ENCODE data around the gene ARR3.
A peak's percentile ranks its signal among the peaks of the same experiment; 100 is the strongest.
"Not testable (repeated sequence)": the region's sequence is repeated elsewhere in the genome, so short reads cannot be mapped to it uniquely, and the experiment has no call there.

The ARR3 gene

DNA sequence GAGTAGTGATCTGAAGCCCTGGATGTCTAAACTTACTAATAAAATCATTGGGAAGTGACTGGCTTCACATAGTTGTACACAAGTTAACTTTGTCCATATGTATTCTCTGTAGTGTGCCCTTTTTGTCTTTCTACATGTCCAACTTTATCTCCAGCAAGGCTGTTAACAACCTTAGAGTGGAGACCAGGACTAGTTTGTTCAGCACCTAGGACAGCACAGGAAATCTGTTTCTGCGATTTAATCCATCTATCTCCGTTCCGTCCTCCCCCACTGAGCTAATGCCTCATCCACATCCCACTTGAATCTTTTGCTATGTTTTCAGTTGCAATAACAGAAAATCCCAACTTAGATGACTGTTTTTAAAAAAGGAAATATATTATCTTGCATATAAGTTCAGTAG is 3.4 kb upstream of the ARR3 start:
- peak; percentile 10 for DNase-seq (ENCODE audit: low read depth)
- TF ChIP-seq, protein P1, sequence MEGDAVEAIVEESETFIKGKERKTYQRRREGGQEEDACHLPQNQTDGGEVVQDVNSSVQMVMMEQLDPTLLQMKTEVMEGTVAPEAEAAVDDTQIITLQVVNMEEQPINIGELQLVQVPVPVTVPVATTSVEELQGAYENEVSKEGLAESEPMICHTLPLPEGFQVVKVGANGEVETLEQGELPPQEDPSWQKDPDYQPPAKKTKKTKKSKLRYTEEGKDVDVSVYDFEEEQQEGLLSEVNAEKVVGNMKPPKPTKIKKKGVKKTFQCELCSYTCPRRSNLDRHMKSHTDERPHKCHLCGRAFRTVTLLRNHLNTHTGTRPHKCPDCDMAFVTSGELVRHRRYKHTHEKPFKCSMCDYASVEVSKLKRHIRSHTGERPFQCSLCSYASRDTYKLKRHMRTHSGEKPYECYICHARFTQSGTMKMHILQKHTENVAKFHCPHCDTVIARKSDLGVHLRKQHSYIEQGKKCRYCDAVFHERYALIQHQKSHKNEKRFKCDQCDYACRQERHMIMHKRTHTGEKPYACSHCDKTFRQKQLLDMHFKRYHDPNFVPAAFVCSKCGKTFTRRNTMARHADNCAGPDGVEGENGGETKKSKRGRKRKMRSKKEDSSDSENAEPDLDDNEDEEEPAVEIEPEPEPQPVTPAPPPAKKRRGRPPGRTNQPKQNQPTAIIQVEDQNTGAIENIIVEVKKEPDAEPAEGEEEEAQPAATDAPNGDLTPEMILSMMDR (conservative IDR thresholded peaks at IDR 0.05; ENCODE audit: control insufficient read depth, insufficient read depth, low read depth, low read length) = no peak
- H3K4me3 ChIP-seq (ENCODE audit: control insufficient read depth, low read depth, low read length) = no peak overlapping the region

DNA sequence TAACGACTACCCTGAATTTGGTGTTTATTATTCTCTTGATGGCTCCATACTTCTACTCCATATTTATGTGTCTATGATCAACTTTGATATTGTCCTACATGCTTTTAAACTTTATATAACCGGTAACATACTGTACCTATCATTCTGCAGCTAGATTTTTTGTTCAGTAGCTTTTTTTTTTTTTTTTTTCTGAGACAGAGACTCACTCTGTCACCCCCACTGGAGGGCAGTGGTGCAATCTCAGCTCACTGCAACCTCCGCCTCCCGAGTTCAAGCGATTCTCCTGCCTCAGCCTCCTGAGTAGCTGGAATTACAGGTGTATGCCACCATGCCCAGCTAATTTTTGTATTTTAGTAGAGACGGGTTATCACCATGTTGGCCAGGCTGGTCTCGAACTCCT is 5.9 kb downstream of the ARR3 start:
- DNase-seq (ENCODE audit: low read depth); H3K4me3 ChIP-seq (ENCODE audit: control insufficient read depth, low read depth, low read length): not testable (repeated sequence)

- no peak overlapping the region for H3K4me3 ChIP-seq (ENCODE audit: control insufficient read depth, low read depth, low read length)
- DNase-seq (ENCODE audit: low read depth) = no peak
- TF ChIP-seq, protein P1 (conservative IDR thresholded peaks at IDR 0.05; ENCODE audit: control insufficient read depth, insufficient read depth, low read depth, low read length) = no peak
Measured at GRCh38 chrX:70279081-70279480, 10.9 kb downstream of the ARR3 start.

DNA sequence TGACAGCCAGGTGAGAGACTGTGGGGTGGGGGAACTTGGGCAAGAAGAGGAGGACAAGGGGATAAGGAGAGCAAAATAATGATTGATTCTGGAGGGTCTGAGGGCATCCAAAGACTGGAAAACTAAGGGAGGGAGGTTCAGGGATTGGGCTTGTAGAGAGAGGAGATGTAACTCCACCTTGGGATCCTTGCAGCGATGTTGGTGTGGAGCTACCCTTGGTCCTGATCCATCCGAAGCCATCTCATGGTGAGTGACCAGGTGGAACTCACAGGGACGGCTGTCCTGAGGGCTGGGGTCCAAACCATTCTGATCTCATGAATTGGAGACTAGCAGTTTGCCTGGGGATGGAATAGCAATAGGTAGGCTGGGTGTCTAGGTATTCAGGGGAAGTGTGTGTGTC is 12.4 kb downstream of the ARR3 start:
- no peak for DNase-seq (ENCODE audit: low read depth)
- TF ChIP-seq, protein P1 (conservative IDR thresholded peaks at IDR 0.05; ENCODE audit: control insufficient read depth, insufficient read depth, low read depth, low read length) = no peak
- no peak overlapping the region for H3K4me3 ChIP-seq (ENCODE audit: control insufficient read depth, low read depth, low read length)

- no peak within 1 kb of the TSS for H3K4me3 ChIP-seq (ENCODE audit: control insufficient read depth, low read depth, low read length)
- DNase-seq (ENCODE audit: low read depth) = no peak
- TF ChIP-seq, protein P1 (conservative IDR thresholded peaks at IDR 0.05; ENCODE audit: control insufficient read depth, insufficient read depth, low read depth, low read length) = no peak
Measured at GRCh38 chrX:70281951-70282350, 13.8 kb downstream of the ARR3 start, which contains the start of gene RAB41. RAB41 (plus strand) TSS chrX:70282172; CDS start chrX:70282218, 46 bp downstream.

- DNase-seq (ENCODE audit: low read depth) = peak; percentile 19
- TF ChIP-seq, protein P1 (conservative IDR thresholded peaks at IDR 0.05; ENCODE audit: control insufficient read depth, insufficient read depth, low read depth, low read length) = no peak
- H3K4me3 ChIP-seq (ENCODE audit: control insufficient read depth, low read depth, low read length) = peak overlapping the region; percentile 75
Measured at GRCh38 chrX:70289168-70289792, 21.1 kb downstream of the ARR3 start.

GRCh38 chrX:70289793-70290770 is 21.9 kb downstream of the ARR3 start, which contains the start of the genes KIF4A and PDZD11:
KIF4A (plus strand) TSS chrX:70290104; CDS start chrX:70290459, 355 bp downstream.
PDZD11 (minus strand) TSS chrX:70289927; CDS start chrX:70289341, 586 bp downstream.
- TF ChIP-seq, protein P1 (conservative IDR thresholded peaks at IDR 0.05; ENCODE audit: control insufficient read depth, insufficient read depth, low read depth, low read length) = no peak

More at GRCh38 chrX:70289793-70290770, 21.9 kb downstream of the ARR3 start, which contains the start of the genes KIF4A and PDZD11:
- peak within 1 kb of the TSS; percentile 75 for H3K4me3 ChIP-seq (ENCODE audit: control insufficient read depth, low read depth, low read length)
- peak; percentile 78 for DNase-seq (ENCODE audit: low read depth)

All from fibroblast of mammary gland (primary cell).